Heart right ventricle (tissue), 16 donors: Measurements from ENCODE around the gene PPARG. TPM values are rescaled to one million over a fixed set of nuclear protein-coding genes. Genes with fewer than 3 reads are reported as not detected.
"Not testable (repeated sequence)": the region's sequence is repeated elsewhere in the genome, so short reads cannot be mapped to it uniquely, and the experiment has no call there.

Experiments used
- ATAC-seq, 8 donors: fragments of 200-7000 bp; cut with Tn5 transposase; one replicate each; pipeline ENCODE4 v1.9.1; 2020; ENCODE audit warnings: mild to moderate bottlenecking in 8 of 8, moderate library complexity in 8 of 8, moderate number of reproducible peaks in 1 of 8
- DNase-seq, 2 donors: peaks; one replicate each; pipeline ENCODE4 v3.0.0-alpha.2; 2020
- H3K27ac ChIP-seq, 10 donors: fragments of 200-600 bp; sonication (generic) in 2 of 10; one replicate each; pipeline versions ENCODE4 v1.5.0 to v1.8.0; 2020 to 2022; ENCODE audit warnings: mild to moderate bottlenecking in 3 of 10
- H3K27me3 ChIP-seq, 7 donors: fragments of 200-600 bp; one replicate each; pipeline ENCODE4 v1.8.0; 2021 to 2022; ENCODE audit warnings: mild to moderate bottlenecking in 2 of 7
- H3K36me3 ChIP-seq, 9 donors: fragments of 200-600 bp; sonication (generic) in 1 of 9; one replicate each; pipeline versions ENCODE4 v1.5.0 to v1.8.0; 2020 to 2022; ENCODE audit warnings: mild to moderate bottlenecking in 2 of 9
- H3K4me1 ChIP-seq, 9 donors: fragments of 200-600 bp; sonication (generic) in 1 of 9; one replicate each; pipeline versions ENCODE4 v1.5.0 to v1.8.0; 2020 to 2022; ENCODE audit warnings: mild to moderate bottlenecking in 4 of 9
- H3K4me3 ChIP-seq, 10 donors: fragments of 200-600 bp; sonication (generic) in 2 of 10; one replicate each; pipeline versions ENCODE4 v1.5.0 to v1.8.0; 2020 to 2022; ENCODE audit warnings: mild to moderate bottlenecking in 7 of 10, moderate library complexity in 2 of 10
- H3K9me3 ChIP-seq, 11 donors: fragments of 200-600 bp in 10 of 11; sonication (generic) in 2 of 11; one replicate each; pipeline versions ENCODE4 v1.5.0 to v1.8.0; 2013 to 2022; ENCODE audit warnings: mild to moderate bottlenecking in 2 of 11, control low read depth in 1 of 11, moderate library complexity in 1 of 11
- WGBS, 2 donors: extraction: QIAGEN DNeasy Blood & Tissue Kit; methylation state at CpG; one replicate each; pipeline ENCODE4 v1.1.7; 2013; ENCODE audit warnings: inconsistent platforms in 1 of 2; 5-methylcytosine and 5-hydroxymethylcytosine counted together
- intact Hi-C, 10 donors: fragments of 100-400 bp; cut with DNase I; formaldehyde crosslinking; loops; one replicate each; pipeline versions ENCODE4 v1.11.1 to v1.14.2; 2022
- polyA plus RNA-seq, 2 donors: library from polyadenylated mRNA; stranded (reverse); fragments of 200-250 nt; gene quantifications; one replicate each; pipeline ENCODE4 v1.2.3, GENCODE V29; 2013
- total RNA-seq, 10 donors: library from RNA; stranded (reverse); fragmentation: NEBNext Ultra II Directional in 3 of 10; extraction: Animal tissue kit (Norgen Biotek cat#: 25700) in 3 of 10; gene quantifications; one replicate each; pipeline versions ENCODE4 v1.2.1 to v1.2.4, GENCODE V29; 2021 to 2023
- TF ChIP-seq, protein P1 (sequence below), 9 donors: fragments of 200-600 bp; sonication (generic) in 2 of 9; IDR thresholded peaks; one replicate each; pipeline versions ENCODE4 v1.5.0 to v1.8.0; 2021 to 2022; ENCODE audit warnings: antibody characterized with exemption in 9 of 9, mild to moderate bottlenecking in 5 of 9, moderate library complexity in 1 of 9
- donor health status: Arrhythmogenic right ventricular cardiomyopathy.
- donor health status: ischemic (EF 13 %, LVEDD 7.1; RV severe dilation, severe dysfunction).
- donor health status: healthy with polysubstance abuse.
- donor health status: DM: no; HTN: yes; CAD: no.
- donor health status: DM: no; HTN: no; CAD: no.
- donor health status: ischemic (EF 25% LVEDD 6.9; RV normal size, moderate dysfunction).
- donor health status: ischemic (EF 25% LVEDD 5.7; RV mildly dilated, moderate dysfunction).
- donor health status: healthy.
- donor health status: DM: yes; HTN: yes; CAD: no.
- donor health status: Ischemic cardiomyopathy.
- donor health status: ischemic (EF 35%, LVEDD 5.7; RV mildly dilated, moderate dysfunction).
- donor health status: nonischemic (EF 11% LVEDD 7.7; RV severe dilation, severe dysfunction).
- donor health status: DM: yes; HTN: yes; CAD: no.
- donor health status: PGD.
- donor health status: ischemic (EF 29% LVEDD 5.4; RV normal size, mild dysfunction).
- donor health status: nonischemic (EF 23%, LVEDD 6.1; RV moderate dilation, normal function).

PPARG gene
- total and polyA plus RNA-seq, 12 donors: 10.8 to 31.5 (median 14.6) TPM

DNA sequence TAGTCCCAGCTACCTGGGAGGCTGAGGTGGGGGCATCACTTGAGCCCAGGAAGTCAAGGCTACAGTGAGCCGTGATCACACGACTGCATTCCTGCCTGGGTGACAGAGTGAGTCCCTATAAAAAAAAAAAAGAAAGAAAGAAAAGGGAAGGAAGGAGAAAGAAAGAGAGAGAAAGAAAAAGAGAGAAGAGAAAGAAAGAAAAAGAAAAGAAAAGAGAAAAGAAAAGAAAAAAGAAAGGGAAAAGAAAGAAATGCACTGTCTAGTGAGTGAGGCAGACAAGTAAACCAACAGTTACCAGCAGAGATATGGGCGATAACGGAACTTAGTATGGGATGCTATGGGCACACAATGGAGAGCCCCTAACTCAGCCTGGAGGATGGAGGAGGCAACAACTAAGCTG is 158.2 kb downstream of the PPARG start:
- Histone ChIP-seq H3K27me3 (no peaks in the 10 kb centered on the region), H3K36me3 (no peaks in the 10 kb centered on the region), H3K9me3 (peaks cover 0 to 8% (median 0%) of the 10 kb centered on the region in 11 donors), H3K4me3 (no peak overlapping the region), H3K27ac (no peak overlapping the region), H3K4me1 (peaks cover 2 to 26% (median 7%) of the 10 kb centered on the region in 9 donors)
- DNase-seq (no peak), ATAC-seq (no peak)
- TF ChIP-seq, protein P1, sequence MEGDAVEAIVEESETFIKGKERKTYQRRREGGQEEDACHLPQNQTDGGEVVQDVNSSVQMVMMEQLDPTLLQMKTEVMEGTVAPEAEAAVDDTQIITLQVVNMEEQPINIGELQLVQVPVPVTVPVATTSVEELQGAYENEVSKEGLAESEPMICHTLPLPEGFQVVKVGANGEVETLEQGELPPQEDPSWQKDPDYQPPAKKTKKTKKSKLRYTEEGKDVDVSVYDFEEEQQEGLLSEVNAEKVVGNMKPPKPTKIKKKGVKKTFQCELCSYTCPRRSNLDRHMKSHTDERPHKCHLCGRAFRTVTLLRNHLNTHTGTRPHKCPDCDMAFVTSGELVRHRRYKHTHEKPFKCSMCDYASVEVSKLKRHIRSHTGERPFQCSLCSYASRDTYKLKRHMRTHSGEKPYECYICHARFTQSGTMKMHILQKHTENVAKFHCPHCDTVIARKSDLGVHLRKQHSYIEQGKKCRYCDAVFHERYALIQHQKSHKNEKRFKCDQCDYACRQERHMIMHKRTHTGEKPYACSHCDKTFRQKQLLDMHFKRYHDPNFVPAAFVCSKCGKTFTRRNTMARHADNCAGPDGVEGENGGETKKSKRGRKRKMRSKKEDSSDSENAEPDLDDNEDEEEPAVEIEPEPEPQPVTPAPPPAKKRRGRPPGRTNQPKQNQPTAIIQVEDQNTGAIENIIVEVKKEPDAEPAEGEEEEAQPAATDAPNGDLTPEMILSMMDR (IDR thresholded peaks at IDR 0.05): no peak
- 92 to 95% methylated on average over 4 of the region's 4 CpGs for WGBS, 2 donors
- intact Hi-C loops: no loop called here

DNA sequence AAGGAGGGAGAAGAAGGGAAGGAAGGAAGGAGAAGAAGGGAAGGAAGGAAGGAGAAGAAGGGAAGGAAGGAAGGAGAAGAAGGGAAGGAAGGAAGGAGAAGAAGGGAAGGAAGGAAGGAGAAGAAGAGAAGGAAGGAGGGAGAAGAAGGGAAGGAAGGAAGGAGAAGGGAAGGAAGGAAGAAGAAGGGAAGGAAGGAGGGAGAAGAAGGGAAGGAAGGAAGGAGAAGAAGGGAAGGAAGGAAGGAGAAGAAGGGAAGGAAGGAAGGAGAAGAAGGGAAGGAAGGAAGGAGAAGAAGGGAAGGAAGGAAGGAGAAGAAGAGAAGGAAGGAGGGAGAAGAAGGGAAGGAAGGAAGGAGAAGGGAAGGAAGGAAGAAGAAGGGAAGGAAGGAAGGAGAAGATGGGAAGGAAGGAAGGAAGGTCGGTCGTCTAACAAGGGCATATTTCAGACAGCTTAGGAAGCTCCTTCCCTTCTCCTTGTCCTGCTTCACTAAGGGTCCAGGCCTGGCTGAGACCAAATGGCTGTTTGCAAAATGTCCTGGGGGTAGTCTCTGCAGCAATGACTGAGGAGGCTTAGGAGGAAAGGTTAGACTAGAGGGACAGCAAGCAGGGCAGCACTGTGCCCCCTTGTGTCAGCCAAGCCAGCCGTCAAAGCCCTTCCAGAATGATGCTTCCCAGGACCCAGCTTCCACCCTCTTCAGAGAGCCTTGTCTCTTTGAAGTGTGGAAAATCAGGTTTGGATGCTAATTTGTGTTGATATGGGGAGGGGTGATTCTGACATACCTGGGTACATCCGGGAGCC is 159.7 kb downstream of the PPARG start:
- intact Hi-C loops, ATAC-seq, H3K36me3 ChIP-seq, H3K9me3 ChIP-seq, H3K27ac ChIP-seq, DNase-seq, H3K4me3 ChIP-seq, H3K27me3 ChIP-seq: not testable (repeated sequence)
- peaks cover 0 to 13% (median 0%) of the 10 kb centered on the region in 9 donors for H3K4me1 ChIP-seq
- 72 to 76% methylated on average over 4 of the region's 4 CpGs for WGBS, 2 donors

DNA sequence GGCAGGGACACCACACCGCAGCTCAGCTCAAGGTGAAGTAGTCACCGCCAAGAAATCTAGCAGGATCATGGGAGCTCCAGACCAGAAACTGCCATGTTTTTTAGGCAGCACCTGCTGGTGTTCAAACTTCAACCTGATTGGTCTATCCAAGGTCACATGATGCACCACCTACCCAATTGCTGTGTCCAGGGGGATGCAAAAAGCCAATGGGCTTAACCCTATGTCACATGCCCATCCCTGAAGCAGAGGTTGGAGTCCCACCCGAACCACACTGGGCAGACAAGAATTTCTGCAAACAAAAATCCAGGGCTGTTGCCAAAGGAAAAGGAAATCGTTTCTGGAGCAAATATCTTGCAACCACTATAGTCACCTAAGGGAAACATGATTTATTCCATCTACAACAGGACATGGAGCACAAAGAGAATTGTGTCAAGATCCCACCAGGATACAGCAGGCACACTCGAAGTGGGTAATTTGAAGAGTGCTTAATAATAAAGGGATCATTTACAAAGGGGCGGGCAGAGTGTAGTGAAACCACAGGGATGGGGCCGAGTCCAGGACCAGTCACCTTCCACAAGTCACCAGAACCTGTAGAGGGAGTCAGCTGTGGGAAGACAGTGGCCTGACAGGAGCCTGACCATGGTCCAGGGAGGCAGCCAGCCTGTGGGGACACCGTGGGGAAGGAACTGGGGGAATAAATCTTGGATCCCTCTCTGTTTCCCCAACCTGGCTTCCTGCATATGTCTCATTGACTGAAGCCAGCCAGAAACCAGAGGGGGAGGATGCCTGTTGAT is 161.2 kb downstream of the PPARG start:
- Histone ChIP-seq H3K4me3 (no peak overlapping the region), H3K27ac (no peak overlapping the region), H3K27me3 (no peaks in the 10 kb centered on the region), H3K9me3 (peaks cover 0 to 8% (median 0%) of the 10 kb centered on the region in 11 donors), H3K4me1 (no peaks in the 10 kb centered on the region), H3K36me3 (no peaks in the 10 kb centered on the region)
- DNase-seq (no peak), ATAC-seq (no peak)
- intact Hi-C loops: no loop called here
- WGBS, 2 donors: 69 to 81% methylated on average over 8 of the region's 8 CpGs
- TF ChIP-seq, protein P1 (IDR thresholded peaks at IDR 0.05): no peak

DNA sequence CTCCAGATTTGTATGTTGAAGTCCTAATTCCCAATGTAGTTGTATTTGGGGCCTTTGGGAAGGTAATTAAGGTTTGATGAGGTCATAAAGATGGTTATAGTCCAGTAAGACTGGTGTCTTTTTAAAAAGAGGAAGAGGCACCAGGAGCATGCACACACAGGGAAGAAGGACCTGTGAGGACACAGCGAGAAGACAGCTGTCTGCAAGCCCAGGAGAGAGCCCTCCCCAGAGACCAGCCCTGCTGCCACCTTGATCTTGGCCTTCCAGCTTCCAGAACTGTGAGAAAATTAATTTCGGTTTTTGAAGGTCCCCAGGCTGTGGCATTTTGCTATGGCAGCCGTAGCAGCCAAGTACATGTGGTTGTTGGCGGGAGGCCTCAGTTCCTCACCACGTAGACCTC is 162.6 kb downstream of the PPARG start:
- Histone ChIP-seq H3K4me1 (no peaks in the 10 kb centered on the region), H3K9me3 (peaks cover 0 to 8% (median 0%) of the 10 kb centered on the region in 11 donors), H3K4me3 (no peak overlapping the region), H3K27me3 (no peaks in the 10 kb centered on the region), H3K27ac (no peak overlapping the region), H3K36me3 (no peaks in the 10 kb centered on the region)
- no peak for ATAC-seq
- intact Hi-C loops: no loop called here
- TF ChIP-seq, protein P1 (IDR thresholded peaks at IDR 0.05): no peak
- WGBS, 2 donors: 84 to 93% methylated on average over 5 of the region's 5 CpGs
- DNase-seq: no peak
